Inflammatory macrophage treated with lipopolysaccharide for 4 hours (primary cell): ENCODE measurements around the gene IL37.
"Not testable (repeated sequence)": the region's sequence is repeated elsewhere in the genome, so short reads cannot be mapped to it uniquely, and the experiment has no call there.

Experiments
- DNase-seq: peaks from one replicate; pipeline ENCODE4 v3.0.0-alpha.2; 2020

IL37 gene

DNA sequence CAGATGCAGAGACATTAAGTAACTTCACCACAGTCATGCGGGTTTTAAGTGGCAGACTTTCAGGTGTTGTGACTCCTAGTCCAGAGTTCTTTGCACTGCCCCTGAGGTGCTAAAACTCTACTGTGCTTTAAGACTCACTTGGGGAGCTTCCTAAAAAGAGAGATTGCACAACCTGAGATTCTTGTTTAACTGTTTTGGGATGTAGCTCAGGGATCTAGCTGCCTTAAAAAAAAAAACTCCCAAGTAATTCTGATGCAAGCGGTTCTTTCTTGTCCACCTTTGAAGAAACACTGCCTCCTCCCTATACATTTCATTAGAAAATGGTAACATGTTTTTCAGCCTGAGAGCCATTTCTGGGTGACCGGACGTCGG lies 13.0 kb downstream of the IL37 start:
- no peak for DNase-seq

DNA sequence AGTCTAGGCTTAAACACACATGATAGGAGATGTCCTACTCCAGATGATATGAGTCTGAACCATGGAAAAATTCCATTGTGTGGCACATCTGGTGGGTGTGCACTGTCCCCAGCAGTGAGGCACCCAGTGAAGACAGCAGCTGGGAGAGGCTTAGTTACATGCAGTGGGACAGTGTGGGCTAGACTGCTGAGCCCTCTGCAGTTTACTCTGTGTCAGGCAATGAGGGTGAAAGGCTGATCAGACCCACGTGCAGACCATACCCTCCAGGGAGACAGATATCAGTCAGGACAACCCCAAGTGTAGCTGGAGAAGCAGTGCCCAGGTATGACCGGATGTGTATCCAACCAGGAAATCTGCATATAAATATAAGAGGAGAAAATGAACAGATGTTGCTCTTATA lies 13.4 kb downstream of the IL37 start:
- no peak for DNase-seq

DNA sequence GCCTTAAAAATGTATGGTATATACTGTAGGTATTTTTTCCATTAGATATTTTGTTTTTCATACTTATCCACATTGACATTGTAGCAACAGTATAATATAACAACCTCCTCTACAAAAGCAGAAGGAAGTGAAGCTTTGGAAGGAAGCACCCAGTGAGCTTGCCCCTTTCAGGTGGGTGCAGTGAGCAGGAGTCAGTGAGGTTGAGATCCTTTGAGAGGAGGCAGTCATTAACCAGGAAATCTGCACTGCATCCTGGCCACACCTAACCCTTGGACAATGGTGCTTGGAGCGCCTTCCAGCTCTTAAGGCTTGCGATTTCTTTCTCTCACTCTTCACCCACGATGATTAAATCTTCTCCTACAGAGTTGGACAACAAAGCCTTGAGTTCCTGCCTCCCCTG lies 13.9 kb downstream of the IL37 start:
- no peak for DNase-seq

DNA sequence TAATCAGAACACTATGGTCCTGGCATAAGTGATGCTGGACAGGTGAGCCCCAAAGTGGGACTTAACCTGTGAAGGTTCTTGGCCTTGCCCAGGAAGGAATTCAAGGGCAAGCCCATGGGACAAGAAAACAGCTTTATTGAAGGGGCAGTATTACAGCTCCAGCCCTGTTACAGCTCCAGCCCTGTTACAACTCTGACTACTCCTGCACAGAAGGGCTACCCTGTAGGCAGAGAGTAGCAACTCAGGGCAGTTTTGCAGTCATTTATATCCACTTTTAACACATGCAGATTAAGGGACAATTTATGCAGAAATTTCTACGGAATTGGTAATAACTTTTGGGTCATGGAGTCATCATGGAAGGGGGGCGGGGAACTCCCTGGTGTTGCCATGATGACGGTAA lies 15.7 kb downstream of the IL37 start:
- no peak for DNase-seq

DNA sequence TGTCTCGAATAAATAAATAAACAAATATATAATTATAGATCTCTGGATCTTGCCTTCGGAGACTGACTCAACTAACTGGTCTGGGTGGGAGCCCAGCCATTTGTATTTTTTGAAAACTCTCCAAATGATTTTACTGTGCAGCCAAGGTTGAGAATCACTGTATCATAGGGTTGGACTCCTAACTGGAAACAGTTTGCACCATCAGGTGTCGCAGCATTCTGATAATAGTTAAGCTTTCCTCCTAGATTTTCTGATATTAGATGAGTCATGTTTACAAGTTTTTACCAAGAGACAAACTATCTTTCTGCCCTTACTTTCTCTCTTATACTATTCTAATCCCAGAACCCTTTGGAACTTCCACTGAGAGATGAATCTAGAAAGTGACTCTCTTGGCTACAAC lies 16.8 kb downstream of the IL37 start:
- DNase-seq: no peak

DNA sequence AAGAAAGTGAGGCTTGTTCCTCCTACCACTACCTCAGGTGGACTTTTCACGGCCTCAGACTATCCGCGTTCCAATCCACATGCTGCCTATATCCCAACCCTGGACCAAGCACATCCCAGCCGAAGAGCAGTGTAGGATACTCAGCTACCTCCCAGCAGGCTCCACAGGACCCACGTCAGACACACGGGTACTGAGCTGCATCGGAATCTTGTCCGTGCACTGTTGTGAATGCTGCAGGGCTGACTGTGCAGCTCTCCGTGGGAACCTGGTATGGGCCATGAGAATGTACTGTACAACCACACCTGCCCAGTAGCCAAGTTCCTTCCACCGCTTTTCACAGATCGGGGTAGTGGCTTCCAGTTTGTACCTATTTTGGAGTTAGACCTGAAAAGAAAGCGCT lies 22.3 kb downstream of the IL37 start:
- no peak for DNase-seq

DNA sequence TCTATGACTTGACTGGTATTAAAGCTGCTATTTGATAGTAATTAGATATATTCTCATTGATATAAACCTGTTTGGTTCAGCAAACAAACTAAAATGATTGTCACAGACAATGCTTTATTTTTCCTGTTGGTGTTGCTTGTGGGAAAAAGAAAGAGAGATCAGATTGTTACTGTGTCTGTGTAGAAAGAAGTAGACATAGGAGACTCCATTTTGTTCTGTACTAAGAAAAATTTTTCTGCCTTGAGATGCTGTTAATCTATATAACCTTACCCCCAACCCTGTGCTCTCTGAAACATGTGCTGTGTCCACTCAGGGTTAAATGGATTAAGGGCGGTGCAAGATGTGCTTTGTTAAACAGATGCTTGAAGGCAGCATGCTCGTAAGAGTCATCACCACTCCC lies 23.2 kb downstream of the IL37 start:
- not testable (repeated sequence) for DNase-seq

DNA sequence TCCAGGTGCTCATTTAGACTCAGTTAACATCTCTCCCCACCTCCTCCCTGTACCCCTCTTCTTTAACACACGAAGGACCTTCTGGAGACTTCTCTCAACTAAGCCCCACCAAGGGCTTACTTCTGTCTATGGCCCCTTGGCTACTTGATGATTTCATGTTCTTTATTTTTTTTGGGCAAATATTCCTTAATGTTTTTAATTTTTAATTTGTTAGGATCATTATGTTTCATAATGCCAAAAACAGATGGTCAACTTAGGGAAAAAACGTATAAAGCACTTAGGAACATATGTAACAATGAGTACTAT lies 25.9 kb downstream of the IL37 start:
- DNase-seq: no peak

DNA sequence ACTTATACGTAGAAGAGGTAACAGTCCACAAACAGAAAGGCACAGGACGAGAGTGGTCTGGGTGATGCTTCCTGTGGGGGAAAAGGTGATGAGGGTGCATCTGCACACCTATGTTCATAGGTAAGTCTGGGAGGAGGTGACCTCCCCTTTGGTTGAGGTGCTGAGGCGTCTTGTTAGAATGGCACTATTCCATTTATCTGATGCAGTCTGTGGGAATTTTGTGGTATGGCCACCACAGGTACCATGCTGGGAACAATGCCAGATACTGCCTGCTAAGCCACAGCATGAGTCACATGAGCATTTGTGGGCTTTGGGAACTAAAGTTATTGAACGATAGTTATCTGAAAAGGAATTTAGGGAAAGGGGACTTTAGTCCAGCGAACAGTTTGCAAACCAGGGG lies 27.9 kb downstream of the IL37 start:
- no peak for DNase-seq

DNA sequence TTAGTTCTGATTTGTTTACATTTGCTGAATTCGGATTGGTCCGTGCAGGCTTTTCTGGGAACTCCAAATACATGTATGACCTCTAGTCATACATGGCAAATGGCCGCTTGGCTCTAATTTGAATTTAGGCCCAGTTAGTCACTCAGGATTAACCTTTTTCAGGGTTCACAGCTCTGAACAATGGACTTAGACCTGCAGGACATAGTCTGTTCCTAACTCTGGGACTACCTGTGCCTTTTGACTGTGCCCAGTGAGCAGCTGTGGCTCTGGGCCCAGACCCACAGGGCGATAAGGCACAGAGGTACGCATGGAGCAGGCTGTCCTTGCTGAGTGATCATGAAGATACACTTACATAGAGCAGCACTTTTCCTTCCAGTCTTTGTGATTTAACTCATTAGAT lies 28.5 kb downstream of the IL37 start:
- no peak for DNase-seq

DNA sequence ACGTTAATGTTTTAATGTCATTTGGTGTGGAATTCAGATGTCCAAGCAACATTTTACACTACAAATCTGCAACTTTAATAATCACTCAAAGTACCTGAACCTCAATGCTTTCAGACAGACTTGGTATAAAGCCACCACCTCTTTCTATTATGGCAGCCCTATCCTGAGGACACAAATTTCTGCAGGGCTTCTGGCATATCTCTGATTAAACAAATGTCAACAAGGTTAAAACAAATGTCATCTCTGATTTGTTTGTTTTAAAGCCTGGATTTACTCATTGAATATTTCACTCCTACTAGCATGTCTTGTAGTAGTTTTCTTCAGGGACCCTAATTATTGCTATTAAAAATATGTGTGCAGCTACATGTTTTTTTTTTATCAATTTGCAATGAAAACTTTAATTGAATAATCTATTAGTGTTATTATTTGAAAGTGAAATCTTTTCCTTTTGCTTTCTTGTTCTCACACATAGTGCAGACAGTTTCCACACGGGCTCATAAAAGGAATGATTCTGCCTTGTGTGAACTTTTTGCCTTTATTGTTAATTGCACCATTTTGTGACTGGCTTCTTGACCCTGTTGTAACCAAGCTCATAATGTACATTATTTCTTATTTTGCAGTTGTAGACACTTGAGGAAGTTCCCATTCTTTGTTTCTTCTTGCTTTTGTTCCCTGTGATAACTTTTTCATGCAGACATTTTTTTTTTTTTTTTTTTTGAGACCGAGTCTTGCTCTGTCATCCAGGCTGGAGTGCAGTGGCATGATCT lies 30.1 kb downstream of the IL37 start:
- DNase-seq: peak; percentile 69

DNA sequence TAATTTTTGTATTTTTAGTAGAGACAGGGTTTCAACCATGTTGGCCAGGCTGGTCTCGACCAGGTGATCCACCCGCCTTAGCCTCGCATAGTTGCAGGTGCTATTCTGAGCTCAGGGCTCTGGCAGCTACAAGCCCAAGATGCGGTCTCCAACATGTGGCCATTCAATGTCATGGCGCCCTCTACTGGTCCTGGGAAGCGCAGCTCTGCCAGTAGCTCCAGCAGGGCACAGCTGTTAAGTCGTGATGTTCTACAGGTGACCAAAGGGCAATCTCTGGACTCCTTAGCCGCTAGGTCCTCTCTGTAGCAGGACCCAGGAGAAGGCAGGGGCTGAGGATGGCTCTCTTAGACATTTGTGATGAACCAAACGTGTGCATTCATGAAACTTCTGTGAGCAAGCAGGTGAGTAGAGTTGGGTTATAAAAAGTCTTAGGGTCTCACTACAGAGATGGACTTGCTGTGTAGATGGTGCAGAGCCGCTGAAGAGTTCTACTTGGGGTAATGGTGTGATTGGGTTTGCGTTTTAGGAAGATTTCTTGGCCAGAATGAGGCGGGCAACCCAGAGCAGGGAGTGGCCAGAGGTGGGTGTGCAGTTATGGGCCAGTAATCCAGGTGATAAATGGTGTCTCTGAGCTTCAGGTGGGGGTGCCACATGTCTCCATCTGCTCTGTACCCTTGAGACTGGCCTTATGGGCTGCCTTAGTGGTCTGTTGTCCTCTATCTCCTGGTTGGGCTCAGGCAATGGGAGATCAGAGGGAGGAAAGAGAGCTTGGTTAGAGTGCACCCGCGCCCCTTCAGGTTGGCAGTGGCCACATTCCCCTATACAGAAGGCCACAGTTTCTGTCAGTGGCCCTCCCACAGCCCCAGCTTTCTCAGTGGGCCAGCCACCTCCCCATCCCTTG lies 31.0 kb downstream of the IL37 start:
- DNase-seq: peak; percentile 89

DNA sequence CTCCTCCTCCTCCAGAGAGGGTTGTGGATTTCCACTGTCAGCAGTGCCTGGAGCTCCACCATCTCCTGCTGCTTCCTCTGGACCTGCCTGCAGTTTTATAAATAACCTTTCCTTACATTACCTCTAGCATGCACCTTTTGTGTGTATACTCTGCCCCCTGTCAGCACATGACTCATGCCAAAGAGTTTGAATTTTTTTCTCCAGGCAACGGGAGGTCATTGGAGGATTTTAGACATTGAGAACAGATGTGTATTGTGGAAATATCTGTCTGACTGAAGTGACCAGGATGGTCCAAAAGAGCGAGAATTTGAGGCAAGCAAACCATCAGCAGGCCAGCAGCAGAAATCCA lies 31.7 kb downstream of the IL37 start:
- DNase-seq: no peak

DNA sequence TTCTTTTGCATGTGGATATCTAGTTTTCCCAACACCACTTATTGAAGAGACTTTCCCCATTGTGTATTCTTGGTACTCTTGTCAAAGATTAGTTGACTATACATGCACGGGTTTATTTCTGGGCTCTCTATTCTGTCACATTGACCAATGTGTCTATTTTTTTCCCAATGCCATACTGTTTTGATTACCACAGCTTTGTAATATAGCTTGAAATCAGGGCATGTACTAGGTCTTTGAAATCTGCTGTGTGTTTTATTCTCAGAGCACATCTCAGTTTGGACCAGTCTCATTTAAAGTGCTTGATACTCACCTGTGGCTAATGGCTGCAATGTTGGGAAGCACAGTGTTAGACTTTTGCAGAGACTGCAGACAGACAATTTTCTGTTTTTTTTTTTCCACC lies 34.0 kb downstream of the IL37 start:
- DNase-seq: no peak

DNA sequence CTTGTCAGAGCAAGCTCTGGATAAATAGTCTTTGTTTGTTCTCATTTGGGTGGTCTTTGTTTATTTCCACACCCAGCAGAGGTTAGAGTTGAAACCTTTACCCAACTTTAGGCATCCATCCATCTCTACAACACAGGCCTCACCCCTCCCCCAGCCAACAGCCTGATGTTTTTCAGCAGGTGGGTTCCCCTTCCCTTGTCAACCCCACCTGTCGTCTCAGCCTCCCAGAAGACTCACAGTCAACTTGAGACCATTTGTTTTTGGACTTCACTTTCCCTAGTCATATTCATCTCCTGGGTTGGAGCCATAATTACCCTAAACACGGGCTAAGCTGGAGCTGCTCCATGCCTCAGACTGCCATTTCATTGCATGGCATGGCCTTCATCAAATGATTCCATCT lies 35.1 kb downstream of the IL37 start:
- no peak for DNase-seq

DNA sequence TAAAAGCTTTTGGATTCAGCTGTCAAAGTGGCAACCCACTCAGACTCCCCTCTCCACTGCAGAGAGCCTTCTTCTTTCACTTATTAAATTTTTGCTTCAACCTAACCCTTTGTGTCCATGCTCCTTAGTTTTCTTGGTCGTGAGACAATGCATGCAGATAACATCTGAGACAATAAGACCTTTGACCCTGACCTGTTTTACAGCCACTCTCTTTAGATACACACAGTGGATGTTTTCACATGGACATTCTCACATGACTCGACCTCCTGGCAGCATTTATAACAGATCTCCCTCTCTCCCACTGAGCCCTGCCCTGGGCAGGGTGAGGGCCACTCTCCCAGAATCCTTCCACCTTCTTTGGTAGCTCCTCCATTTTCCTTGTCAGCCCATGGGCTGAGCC lies 36.4 kb downstream of the IL37 start:
- DNase-seq: no peak

DNA sequence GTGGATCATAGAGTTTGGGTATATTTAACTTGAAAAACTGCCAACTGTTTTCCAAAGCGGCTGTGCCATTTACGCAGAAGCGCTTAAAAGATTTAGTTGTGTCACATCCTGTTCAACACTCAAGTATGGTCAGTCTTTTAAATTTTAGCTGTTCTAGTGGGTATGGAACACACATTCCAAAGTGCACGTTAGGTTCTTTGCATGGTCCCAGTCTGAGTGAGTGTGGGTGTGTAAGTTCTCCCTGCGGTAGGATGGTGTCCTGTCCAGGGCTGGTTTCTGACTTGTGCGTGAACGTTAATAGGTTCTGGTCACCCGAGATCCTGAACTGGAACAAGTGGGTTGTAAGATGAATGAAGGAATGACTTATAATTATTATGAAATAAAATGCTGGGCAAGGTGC lies 38.5 kb downstream of the IL37 start:
- DNase-seq: no peak

DNA sequence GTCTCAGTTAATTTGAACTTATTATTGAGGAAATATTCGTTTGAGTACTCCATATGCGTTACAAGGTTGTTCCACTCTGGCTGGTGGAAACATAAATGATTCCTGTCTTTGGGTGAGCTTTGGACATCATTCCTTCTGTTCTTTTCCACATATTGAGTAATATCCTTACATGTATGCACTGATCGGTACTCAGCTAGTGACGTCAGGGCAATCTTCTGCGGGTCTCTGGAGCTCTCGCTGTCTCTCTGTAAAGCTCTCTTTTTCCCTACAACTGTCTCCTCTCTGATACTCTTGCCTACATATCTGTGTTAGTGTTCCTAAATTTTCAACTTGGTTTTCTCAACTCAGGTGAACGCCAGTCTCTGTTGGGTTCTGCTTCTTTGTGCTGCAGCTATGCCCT lies 43.4 kb downstream of the IL37 start:
- no peak for DNase-seq

DNA sequence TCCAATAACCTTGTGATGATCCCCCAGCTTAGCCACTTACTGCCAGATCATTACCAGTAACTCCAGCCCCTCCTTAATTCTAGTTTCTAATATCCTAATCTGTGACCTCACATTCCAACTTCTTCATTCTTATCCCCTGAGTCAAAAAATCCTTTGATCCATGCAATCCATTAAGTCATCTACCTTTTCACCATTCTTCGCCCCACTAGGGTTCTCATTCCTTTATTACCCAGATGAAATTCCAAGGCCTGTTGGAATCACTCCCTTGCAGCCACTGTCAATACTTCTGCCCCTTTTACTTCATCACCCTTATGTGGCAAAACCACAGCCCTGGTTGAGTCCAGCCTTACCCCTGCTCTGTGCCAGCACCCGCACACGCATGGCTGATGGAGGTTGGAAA lies 46.5 kb downstream of the IL37 start:
- no peak for DNase-seq

DNA sequence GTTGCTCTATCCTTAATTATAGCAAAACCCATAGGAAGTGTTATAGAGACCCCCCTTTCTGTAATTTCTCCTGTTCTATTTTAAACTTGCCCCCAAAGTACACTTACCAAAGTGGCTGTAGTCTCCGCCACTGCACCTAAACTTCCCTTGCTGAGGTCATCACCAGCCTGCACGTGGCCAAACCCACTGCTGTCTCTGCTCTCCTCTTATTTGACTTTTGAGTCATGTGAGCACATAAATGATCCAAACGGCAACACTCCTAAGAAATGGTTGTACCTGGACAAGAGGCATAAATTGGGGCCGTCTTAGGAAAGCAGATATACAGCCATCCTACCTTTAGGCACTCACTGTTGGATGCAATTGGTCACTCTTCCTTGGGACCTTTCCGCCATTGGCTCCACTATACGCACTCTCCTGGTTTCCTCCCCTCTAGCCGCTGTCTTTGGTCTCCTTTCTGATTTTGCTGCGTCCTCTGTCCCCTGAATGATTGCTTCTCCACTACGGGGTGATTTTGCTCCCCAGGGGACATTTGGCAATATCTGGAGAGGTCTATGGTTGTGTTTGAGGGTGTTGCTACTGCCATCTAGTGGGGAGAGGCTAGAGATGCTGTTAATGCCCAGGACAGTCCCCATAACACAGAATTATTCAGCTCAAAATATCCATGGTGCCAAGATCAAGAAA lies 47.6 kb downstream of the IL37 start:
- peak; percentile 71 for DNase-seq

DNA sequence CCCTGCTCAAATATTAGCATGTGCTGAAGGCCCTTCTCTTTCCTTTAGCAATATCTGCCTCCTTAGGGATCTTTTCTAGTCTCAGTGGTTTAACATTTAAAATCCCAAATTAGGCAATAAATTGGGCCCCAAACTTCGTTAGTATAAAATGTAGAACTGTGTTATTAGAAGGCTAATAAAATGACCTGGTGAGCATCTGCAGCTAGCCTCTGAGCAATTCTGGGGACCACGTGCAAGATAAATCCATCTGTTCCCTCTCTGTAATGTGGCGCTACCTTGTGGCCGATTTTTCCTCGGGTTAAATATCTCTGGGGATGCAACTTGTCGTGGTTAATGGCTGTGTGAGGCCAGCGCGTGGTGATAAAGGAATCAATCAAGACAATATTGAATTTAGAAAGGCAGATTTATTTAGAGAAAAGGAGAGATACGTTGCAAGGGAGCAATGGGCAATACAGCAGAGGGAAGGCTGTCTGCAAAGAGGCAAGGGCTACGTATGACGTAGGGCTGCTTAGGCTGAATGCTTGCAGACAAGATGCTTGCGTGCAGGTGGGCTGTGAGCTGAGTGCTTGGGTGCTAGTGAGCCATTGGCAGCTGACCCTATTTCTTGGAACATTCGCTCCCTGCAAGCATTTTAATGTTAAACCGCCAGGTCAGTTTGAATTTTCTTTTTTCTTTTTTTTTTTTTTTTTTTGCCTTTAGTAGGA lies 48.3 kb downstream of the IL37 start:
- DNase-seq: peak; percentile 34

DNA sequence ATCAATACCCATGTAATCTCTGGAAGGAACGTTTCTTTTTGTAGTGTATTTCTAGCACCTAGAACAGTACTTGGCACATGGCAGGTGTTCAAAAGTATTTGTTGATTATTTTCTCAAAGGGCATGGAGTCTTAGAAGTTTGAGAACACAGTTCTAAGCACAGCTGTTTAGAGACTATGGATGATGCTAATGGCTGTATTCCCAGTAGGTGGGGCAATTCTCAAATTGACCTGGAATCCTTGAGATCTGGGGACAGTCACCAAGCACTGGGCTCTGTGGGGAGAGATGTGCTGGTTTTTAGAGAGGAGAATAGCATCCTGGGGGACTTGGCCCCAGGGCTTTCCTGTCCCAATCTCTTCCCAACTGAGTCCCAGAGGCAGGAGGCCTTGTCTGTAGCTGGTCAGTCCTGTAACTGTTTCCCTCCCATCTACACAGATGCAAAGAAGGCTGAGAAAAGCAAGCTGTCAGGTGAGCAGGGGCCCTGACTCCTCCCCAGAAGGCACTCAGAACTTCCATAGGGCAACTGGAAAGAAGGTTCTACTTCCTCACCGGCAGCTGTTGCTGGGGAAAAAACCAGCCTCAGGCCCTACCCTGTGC lies 49.4 kb downstream of the IL37 start:
- DNase-seq: peak; percentile 30
